PC-3 (cell line): Measurements from ENCODE around the gene ZACN.

Experiments used
- CTCF ChIP-seq: fragments of 300-600 bp; sonication (generic); conservative IDR thresholded peaks from 2 replicates; pipeline ENCODE4 v1.5.1; 2017; ENCODE audit warnings: antibody characterized with exemption, low read depth, mild to moderate bottlenecking, low read length
- EZH2 ChIP-seq: fragments of 300-600 bp; sonication (generic); IDR thresholded peaks from one replicate; pipeline ENCODE4 v1.6.1; 2017; ENCODE audit warnings: antibody characterized with exemption, mild to moderate bottlenecking, low read length; ENCODE audit not compliant: unreplicated experiment
- EZH2phosphoT487 ChIP-seq: fragments of 300-600 bp; sonication (generic); IDR thresholded peaks from 2 replicates; pipeline ENCODE4 v1.6.1; 2018; ENCODE audit warnings: mild to moderate bottlenecking, antibody characterized with exemption, low read length, borderline replicate concordance

- TF ChIP-seq EZH2 (no peak), CTCF (no peak), EZH2phosphoT487 (no peak)
Observed at GRCh38 chr17:76083536-76084182, 4.7 kb downstream of the ZACN start.
